GM18519 (cell line): ENCODE measurements around the gene ATP5PB.

Source experiments
- ATAC-seq: cut with Tn5 transposase; IDR thresholded peaks from one replicate; pipeline ENCODE4 v1.9.1; 2021; ENCODE audit warnings: mild to moderate bottlenecking, moderate library complexity; ENCODE audit not compliant: unreplicated experiment, low FRiP score

The ATP5PB gene

DNA sequence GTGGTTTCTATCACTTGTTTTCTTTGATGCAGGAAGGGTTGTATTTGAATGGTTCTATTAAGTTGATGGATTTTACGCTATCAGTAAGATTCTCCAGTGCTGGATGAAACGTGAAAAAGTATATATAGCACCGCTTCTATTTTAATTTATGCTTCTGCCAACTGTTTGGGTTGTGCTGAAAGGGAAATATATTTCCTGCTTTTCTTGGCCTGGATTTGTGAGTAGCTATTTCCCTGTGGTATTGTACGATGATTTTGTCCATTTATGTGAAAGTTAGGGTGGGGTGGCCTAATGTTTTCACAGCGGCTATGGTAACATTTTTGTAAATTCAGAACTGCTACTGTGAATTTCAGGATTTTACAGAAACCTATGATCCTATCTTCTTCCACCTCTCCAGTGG, 24.8 kb downstream of the ATP5PB start:
- ATAC-seq = no peak

DNA sequence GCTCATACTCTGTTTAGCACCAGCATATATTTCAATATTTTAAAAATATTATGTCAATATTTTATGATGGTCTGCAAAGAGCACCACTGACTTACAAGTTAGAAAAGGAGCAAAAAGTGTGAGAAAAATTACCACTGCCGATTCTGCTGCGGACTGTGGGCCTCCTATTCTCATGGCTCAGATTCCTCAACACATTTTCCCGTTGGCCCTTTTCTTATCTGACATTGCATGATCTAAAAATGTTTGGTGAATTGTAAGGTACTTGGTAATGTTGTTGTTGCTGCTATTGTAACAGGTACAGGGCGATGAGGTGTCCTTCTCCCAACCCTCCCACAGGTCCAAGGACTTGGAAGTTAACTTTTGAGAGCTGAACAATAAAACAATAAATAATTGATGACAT, 25.3 kb downstream of the ATP5PB start:
- ATAC-seq = no peak

DNA sequence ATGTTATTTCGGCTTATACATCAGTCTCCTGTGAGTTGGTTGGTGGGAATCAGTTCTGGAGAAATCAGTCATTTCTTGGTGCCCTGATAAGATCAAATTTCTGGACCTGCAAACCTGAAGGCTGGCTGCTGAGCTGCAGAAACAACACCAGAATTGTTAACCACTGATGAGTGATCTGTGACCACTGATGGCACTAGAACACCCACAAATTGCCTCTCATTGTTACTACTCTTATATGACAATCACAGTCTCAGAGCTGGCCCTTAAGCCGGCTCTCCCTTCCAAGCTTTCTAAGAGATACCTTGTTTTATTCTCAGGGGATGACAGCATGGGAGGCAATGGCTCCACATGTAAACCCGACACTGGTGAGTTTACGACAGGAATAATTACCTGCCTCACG, 26.4 kb downstream of the ATP5PB start:
- ATAC-seq = no peak

DNA sequence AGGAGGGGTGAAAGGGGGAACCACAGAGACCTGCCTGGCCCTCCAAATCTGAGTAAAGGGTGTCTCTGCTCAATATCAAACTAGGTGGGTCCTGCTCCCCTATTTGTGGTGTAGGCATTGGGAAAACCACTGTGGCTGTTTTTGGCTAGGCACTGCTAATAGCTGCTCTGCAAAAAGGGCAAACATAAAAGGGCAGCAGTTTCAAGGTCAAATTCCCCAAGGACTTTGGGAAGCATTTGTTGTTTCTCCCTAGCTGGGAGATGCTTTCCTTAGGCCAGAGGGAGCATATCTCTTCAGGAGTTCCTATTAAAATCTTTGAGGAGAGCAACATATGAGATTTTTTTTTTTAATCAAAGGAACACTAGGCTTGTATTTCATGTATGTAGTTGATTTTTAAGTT, 26.9 kb downstream of the ATP5PB start:
- no peak for ATAC-seq

GRCh38 chr1:111476761-111477309, 27.6 kb downstream of the ATP5PB start:
- no peak for ATAC-seq

GRCh38 chr1:111480674-111481073, 31.4 kb downstream of the ATP5PB start:
- ATAC-seq = no peak

GRCh38 chr1:111481387-111482221, 32.3 kb downstream of the ATP5PB start:
- ATAC-seq = no peak

DNA sequence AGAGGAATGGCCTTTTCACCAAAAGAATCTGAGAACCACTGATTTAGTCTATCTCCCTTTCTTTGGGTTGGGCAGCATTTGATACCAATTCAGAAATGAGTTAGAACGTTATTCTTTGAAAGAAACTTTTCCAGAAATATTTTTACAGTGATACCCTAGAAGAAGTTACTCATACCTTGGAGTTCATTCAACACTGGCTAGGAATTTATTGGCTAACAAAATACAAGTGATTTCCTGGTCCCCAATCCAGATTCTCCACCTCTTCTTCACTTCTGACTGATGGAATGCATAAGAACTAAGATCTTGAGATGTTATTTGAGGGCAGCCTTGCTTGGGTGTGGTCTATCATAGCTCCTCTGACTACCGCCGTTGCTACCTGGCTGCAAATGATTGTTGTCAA, 33.9 kb downstream of the ATP5PB start:
- no peak for ATAC-seq

- ATAC-seq = no peak
These were observed 34.6 kb downstream of the ATP5PB start for GRCh38 chr1:111483876-111484275.

GRCh38 chr1:111484391-111485026, 35.2 kb downstream of the ATP5PB start:
- no peak for ATAC-seq

GRCh38 chr1:111486431-111486830, 37.2 kb downstream of the ATP5PB start:
- ATAC-seq = no peak

DNA sequence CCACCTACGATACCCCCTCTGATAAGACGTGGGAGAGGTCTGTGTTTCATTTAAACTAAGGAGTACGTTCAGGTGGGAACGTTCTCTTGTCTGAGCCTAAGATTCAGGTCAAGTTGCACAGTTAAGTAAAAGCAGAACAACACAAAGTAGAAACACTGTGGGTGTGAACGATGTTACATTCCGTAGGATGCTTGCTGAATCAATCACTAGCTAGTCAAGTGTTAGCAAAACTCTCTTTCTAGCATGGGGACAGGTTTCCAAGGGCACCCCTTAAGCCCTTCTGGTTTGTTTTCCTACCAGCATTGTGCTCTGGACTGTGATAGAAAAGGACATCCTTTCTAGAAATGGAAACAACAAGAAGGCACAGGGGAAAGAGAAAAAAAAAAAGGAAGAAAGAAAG, 37.9 kb downstream of the ATP5PB start:
- no peak for ATAC-seq

DNA sequence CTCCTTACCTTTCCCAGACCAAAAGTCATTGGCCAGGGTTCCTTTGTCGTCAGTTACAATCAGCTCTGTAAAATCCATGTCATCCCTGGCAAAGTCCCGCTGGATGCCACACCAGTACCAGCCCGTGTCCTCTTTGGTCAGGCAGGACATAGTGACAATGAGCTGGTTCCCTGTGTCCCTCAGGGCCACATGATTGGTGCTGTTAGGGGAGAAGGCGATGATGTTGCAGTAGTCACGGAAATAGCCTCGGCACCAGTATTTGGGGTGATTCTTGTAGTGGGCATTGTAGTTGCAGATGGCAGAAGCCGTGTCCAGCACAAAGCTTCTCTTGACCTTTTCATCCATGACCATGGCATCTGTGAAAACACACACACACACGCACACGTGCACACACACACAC, 39.4 kb downstream of the ATP5PB start:
- no peak for ATAC-seq

GRCh38 chr1:111489604-111490003, 40.3 kb downstream of the ATP5PB start:
- no peak for ATAC-seq

DNA sequence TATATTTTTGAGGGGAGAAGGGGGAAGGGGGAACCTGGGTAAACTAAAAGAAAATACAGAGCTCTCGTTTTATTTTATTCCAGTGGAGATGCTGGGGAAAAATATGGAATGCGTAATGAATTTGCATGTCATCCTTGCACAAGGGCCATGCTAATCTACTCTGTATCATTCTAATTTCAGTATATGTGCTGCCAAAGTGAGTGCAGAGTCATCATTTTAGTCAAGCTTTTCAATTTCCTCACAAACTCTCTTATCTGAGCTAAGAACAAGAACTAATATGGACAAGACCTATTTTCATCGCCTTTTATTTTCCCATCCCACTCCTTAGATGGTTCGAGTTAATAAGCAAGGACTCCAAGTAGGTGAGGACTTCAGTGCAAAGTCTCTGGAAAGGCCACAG, 41.0 kb downstream of the ATP5PB start:
- ATAC-seq = no peak

DNA sequence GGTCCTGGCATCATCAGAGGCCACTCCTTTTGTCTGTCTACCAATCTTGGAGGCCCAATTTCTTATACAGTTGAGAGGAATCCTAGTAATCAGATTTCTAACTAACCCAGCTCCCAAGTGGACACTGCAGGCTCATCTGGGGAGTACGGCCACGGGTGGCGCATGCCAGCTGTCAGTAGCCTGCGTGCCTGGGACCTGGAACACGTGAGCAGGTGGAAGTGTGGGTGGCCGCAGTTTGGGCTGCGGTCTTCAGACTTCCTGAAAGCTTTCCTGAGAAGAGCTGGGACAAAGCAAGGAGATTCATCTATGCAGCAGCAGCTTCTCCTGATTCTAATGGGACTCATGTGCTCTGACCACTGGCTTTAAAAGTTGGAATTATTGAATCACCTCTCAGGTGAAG, 41.8 kb downstream of the ATP5PB start:
- no peak for ATAC-seq

DNA sequence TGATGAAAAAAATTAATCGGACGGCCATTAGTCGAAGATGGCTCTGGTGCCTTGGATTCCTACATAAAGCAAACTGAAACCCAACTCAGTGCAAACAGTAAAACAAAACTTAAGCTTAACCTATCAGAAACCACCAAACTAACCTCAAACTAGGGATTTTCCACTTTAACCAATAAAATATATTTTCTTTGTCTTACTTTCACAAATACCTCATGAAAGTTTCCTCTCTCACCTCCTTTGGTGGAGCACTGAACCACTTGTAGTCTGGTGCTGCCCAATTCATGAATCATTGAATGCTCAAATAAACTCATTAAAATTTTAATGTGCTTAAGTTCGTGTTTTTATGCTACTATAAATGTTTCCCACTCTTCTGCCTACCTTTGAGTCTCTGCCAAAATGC, 47.1 kb downstream of the ATP5PB start:
- no peak for ATAC-seq

DNA sequence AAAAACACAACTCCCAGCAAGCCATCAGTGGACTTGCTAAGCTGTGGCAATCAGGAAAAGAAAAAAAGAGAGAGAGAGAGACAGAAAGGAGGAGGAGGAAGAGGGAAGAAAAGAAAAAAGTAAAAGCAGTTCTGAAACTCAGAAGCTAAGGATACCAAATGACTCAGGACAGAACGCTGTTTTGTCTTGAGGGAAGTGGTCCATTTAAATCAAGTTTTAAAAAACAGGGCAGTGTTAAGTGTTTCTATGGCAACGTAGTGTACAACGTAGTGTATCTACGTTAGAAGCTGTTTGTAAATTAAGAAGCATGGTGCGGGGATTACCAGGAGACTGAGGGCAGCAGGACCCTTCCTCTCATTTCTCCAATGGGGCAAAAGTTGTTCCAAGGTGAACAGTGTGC, 48.3 kb downstream of the ATP5PB start:
- ATAC-seq = no peak

GRCh38 chr1:111499026-111499785, 49.9 kb downstream of the ATP5PB start:
- no peak for ATAC-seq

GRCh38 chr1:111501645-111502044, 52.4 kb downstream of the ATP5PB start:
- no peak for ATAC-seq

- ATAC-seq = no peak
These were observed 54.4 kb downstream of the ATP5PB start, which contains the start of the genes ADORA3 and TMIGD3 for GRCh38 chr1:111503585-111504060. Gene ADORA3 (minus strand): TSS chr1:111503633. CDS start chr1:111503354, 279 bp downstream. Gene TMIGD3 (minus strand): TSS chr1:111503633. CDS start chr1:111503354, 279 bp downstream.
